ENCODE results near the gene GDPGP1.

Gene GDPGP1

DNA sequence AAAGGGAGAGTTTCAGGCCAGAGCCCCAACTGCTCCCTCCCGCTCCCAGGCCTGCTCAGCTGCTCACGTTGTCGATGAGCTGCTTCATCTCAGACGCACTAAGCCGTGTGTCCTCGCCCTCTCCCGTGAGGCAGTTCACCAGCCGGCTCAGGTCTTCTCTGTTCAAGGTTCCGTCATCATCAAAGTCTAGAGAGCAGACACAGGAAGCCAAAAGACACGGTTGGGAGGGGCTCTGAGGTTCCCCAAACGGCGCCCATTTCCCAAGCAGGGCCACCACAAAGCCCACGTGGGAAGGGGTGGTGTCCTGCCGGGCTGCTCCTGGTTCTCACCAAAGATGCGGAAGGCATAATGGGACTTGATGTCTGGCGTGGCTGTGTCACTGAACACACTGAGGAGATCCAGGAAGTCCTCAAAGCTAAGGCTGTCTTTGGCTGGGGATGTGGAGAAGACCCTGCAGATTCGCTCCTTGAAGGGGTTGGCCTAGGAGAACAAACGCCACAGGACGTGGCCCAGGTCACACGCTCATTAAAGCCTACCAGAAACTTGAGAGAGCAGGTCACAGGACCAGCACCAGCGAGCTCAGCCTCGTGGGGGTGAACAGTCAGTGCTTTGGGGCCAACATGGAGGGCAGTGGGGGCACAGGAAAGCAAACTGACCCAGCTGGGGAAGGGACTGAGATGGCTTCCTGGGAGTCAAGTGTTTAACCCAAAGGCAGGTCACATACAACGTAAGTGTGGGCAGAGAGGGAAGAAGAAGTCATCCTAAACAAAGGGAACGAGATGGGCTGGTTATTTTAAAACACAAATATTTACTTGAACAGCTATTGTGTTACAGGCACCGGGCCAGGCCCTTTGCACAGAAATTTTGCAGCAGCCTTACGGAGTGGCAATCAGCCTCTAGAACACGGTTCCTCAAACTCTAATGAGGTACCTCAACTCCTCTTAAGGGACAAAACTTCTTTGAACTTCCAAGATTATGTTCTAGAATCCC is 2.7 kb upstream of the GDPGP1 start:
- no peaks in the 10 kb centered on the region; the same call in 1 of the 2 replicates for H3K4me1 ChIP-seq
- TF ChIP-seq, protein P1, sequence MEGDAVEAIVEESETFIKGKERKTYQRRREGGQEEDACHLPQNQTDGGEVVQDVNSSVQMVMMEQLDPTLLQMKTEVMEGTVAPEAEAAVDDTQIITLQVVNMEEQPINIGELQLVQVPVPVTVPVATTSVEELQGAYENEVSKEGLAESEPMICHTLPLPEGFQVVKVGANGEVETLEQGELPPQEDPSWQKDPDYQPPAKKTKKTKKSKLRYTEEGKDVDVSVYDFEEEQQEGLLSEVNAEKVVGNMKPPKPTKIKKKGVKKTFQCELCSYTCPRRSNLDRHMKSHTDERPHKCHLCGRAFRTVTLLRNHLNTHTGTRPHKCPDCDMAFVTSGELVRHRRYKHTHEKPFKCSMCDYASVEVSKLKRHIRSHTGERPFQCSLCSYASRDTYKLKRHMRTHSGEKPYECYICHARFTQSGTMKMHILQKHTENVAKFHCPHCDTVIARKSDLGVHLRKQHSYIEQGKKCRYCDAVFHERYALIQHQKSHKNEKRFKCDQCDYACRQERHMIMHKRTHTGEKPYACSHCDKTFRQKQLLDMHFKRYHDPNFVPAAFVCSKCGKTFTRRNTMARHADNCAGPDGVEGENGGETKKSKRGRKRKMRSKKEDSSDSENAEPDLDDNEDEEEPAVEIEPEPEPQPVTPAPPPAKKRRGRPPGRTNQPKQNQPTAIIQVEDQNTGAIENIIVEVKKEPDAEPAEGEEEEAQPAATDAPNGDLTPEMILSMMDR (IDR thresholded peaks at IDR 0.05; ENCODE audit: low read depth, low read length) = no peak
- H3K27me3 ChIP-seq = no peaks in the 10 kb centered on the region
- no peaks in the 10 kb centered on the region for H3K9me3 ChIP-seq
- no peak for DNase-seq
- H3K36me3 ChIP-seq = peaks cover 24% of the 10 kb centered on the region
- H3K4me3 ChIP-seq (ENCODE audit: low read depth, low read length) = no peak overlapping the region

- Histone ChIP-seq H3K4me1 (no peaks in the 10 kb centered on the region; the same call in 1 of the 2 replicates), H3K4me3 (ENCODE audit: low read depth, low read length) (no peak overlapping the region)
These were observed 1.8 kb upstream of the GDPGP1 start for GRCh38 chr15:90232196-90232595.

GRCh38 chr15:90232941-90233386 is 1.0 kb upstream of the GDPGP1 start:
- TF ChIP-seq, protein P1 (IDR thresholded peaks at IDR 0.05; ENCODE audit: low read depth, low read length) = peak; percentile 43
- H3K36me3 ChIP-seq = peaks cover 15% of the 10 kb centered on the region

More at GRCh38 chr15:90232196-90232595, 1.8 kb upstream of the GDPGP1 start:
- Histone ChIP-seq H3K27me3 (no peaks in the 10 kb centered on the region), H3K36me3 (peaks cover 21% of the 10 kb centered on the region), H3K9me3 (no peaks in the 10 kb centered on the region)
- TF ChIP-seq, protein P1 (IDR thresholded peaks at IDR 0.05; ENCODE audit: low read depth, low read length) = no peak
- no peak for DNase-seq

DNA sequence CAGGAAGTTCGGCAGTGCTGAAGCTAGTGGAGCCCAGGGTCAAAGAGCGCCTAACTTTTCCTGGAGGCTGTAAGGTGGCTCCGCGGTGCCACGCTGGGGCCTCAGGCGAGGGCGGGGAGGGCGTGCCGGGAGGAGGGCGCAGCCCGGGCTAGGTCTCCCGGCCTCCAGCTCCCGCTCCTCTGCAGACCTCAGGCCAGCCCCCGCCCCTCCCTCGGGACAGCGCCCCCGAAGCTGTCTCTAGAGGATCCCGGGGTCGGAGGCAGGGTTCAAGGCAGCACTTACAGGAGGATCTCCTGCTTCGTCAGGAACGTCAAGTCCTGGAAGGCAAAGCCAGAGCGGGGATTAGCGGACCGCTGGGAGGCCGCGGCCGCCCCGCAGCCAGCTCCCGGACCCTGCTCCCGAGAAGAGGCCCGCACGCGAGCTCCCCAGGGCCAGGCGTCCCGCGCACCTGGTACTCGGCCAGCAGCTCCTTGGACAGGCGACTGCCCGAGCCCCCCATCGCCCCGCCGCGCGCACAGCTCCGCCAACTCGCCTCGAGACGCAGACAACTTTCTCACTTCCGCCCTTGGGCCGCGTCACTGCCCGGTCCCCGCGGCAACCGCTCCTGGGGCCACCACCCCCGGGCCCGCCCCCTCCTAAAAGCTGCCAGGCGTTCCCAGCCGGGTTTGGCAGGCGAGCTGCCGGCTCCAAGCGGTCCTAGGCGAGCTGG is 468 bp upstream of the GDPGP1 start, which contains the start of gene CIB1:
Gene CIB1, minus strand, starts transcription at position 555 of the 709 bp plus-strand sequence. Its CDS starts 56 bp downstream, at position 499.
- H3K4me1 ChIP-seq = no peaks in the 10 kb centered on the region; the same call in 1 of the 2 replicates
- no peaks in the 10 kb centered on the region for H3K9me3 ChIP-seq
- H3K27me3 ChIP-seq = no peaks in the 10 kb centered on the region
- TF ChIP-seq, protein P1 (IDR thresholded peaks at IDR 0.05; ENCODE audit: low read depth, low read length) = no peak
- peak within 1 kb of the TSS; percentile 87 for H3K4me3 ChIP-seq (ENCODE audit: low read depth, low read length)
- peaks cover 9% of the 10 kb centered on the region for H3K36me3 ChIP-seq
- peak; percentile 98 for DNase-seq

More at GRCh38 chr15:90232941-90233386, 1.0 kb upstream of the GDPGP1 start:
- H3K27me3 ChIP-seq = no peaks in the 10 kb centered on the region
- DNase-seq = no peak
- peak overlapping the region; percentile 87 for H3K4me3 ChIP-seq (ENCODE audit: low read depth, low read length)
- H3K9me3 ChIP-seq = no peaks in the 10 kb centered on the region
- no peaks in the 10 kb centered on the region; the same call in 1 of the 2 replicates for H3K4me1 ChIP-seq

DNA sequence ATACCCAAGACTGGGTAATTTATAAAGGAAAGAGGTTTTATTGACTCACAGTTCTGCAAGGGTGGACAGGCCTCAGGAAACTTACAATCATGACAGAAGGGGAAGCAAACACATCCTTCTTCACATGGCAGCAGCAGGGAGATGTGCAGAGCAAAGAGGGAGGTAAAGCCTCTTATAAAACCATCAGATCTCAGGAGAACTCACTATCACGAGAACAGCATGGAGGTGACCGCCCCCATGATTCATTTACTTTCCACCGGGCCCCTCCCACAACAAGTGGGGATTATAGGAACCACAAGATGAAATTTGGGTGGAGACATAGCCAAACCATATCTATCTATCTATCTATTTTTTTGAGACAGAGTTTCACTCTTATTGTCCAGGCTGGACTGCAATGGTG is 5.4 kb downstream of the GDPGP1 start:
- Histone ChIP-seq H3K9me3 (no peaks in the 10 kb centered on the region), H3K4me1 (no peaks in the 10 kb centered on the region; the same call in 1 of the 2 replicates), H3K4me3 (ENCODE audit: low read depth, low read length) (no peak overlapping the region), H3K27me3 (no peaks in the 10 kb centered on the region), H3K36me3 (no peaks in the 10 kb centered on the region)
- TF ChIP-seq, protein P1 (IDR thresholded peaks at IDR 0.05; ENCODE audit: low read depth, low read length) = no peak
- no peak for DNase-seq

All from BE2C (cell line).